Astrocyte (in vitro differentiated cells and primary cell): ENCODE data around the gene KXD1. TPM values are rescaled to one million over a fixed set of nuclear protein-coding genes. Genes with fewer than 3 reads are reported as not detected.

Source experiments
- DNase-seq: peaks from one replicate; pipeline ENCODE4 v3.0.0-alpha.2; 2010; ENCODE audit warnings: low read depth
- FAIRE-seq: peaks from 2 replicates; lab custom pipeline; 2011; peaks lifted over from hg19 to GRCh38; lab: Jason Lieb, UNC
- H2AFZ ChIP-seq: 2 replicates; pipeline ENCODE4 v1.6.0; 2012; ENCODE audit warnings: low read depth, low read length, inconsistent platforms
- H3K27ac ChIP-seq: 2 replicates; pipeline ENCODE4 v1.5.1; 2011; ENCODE audit warnings: low read depth, low read length, inconsistent platforms
- H3K27me3 ChIP-seq: 2 replicates; pipeline ENCODE4 v1.6.0; 2011; ENCODE audit warnings: low read length, inconsistent platforms; ENCODE audit not compliant: insufficient read depth
- H3K36me3 ChIP-seq: 2 replicates; pipeline ENCODE4 v1.5.1; 2011; ENCODE audit warnings: low read length, inconsistent platforms; ENCODE audit not compliant: insufficient read depth
- H3K4me1 ChIP-seq: 2 replicates; pipeline ENCODE4 v1.5.1; 2011; ENCODE audit warnings: low read length, inconsistent platforms; ENCODE audit not compliant: insufficient read depth
- H3K4me2 ChIP-seq: 2 replicates; pipeline ENCODE4 v1.6.0; 2012; ENCODE audit warnings: low read length, inconsistent platforms
- H3K4me3 ChIP-seq: 2 replicates; pipeline ENCODE4 v1.5.1; 2011; ENCODE audit warnings: low read depth, mild to moderate bottlenecking, low read length, inconsistent platforms; ENCODE audit not compliant: insufficient read depth
- H3K79me2 ChIP-seq: 2 replicates; pipeline ENCODE4 v1.6.0; 2012; ENCODE audit warnings: mild to moderate bottlenecking, low read length, inconsistent platforms; ENCODE audit not compliant: insufficient read depth
- H3K9ac ChIP-seq: 2 replicates; pipeline ENCODE4 v1.6.0; 2012; ENCODE audit warnings: mild to moderate bottlenecking, low read length, inconsistent platforms
- H3K9me3 ChIP-seq: 2 replicates; pipeline ENCODE4 v1.5.1; 2012; ENCODE audit warnings: low read depth, mild to moderate bottlenecking, low read length, inconsistent platforms; ENCODE audit not compliant: insufficient read depth
- H4K20me1 ChIP-seq: 2 replicates; pipeline ENCODE4 v1.6.0; 2012; ENCODE audit warnings: low read length, inconsistent platforms; ENCODE audit not compliant: insufficient read depth
- H3K27ac Mint-ChIP-seq: one replicate; pipeline ENCODE4 v1.8.0; 2021; ENCODE audit warnings: mild to moderate bottlenecking, mixed read lengths; ENCODE audit not compliant: unreplicated experiment
- H3K27me3 Mint-ChIP-seq: one replicate; pipeline ENCODE4 v1.8.0; 2021; ENCODE audit warnings: low read depth, mixed read lengths; ENCODE audit not compliant: unreplicated experiment
- H3K36me3 Mint-ChIP-seq: one replicate; pipeline ENCODE4 v1.8.0; 2021; ENCODE audit warnings: low read depth, mixed read lengths; ENCODE audit not compliant: unreplicated experiment
- H3K4me1 Mint-ChIP-seq: one replicate; pipeline ENCODE4 v1.8.0; 2021; ENCODE audit warnings: low read depth, mixed read lengths; ENCODE audit not compliant: unreplicated experiment
- H3K4me3 Mint-ChIP-seq: one replicate; pipeline ENCODE4 v1.8.0; 2021; ENCODE audit warnings: mild to moderate bottlenecking, moderate library complexity, mixed read lengths; ENCODE audit not compliant: unreplicated experiment
- H3K9me3 Mint-ChIP-seq: one replicate; pipeline ENCODE4 v1.8.0; 2021; ENCODE audit warnings: mild to moderate bottlenecking, mixed read lengths; ENCODE audit not compliant: unreplicated experiment
- EZH2 ChIP-seq: IDR thresholded peaks from 2 replicates; pipeline ENCODE4 v1.6.1; 2012; ENCODE audit warnings: mild to moderate bottlenecking, low read length, inconsistent platforms; ENCODE audit not compliant: insufficient read depth
- total RNA-seq: library from RNA; stranded (reverse); gene quantifications from 2 replicates; pipeline ENCODE4 v1.2.1, GENCODE V29; 2021
- TF ChIP-seq, protein P1 (sequence below): IDR thresholded peaks from 2 replicates; pipeline ENCODE4 v1.5.1; 2011; ENCODE audit warnings: low read depth, mild to moderate bottlenecking, inconsistent platforms, low read length, moderate library complexity; ENCODE audit not compliant: insufficient read depth

The KXD1 gene
- total RNA-seq, 1 donor from 2014 or later, result 80.2 TPM

- H2AFZ ChIP-seq, result no peak overlapping the region
- Mint-ChIP-seq H3K4me1 (peaks cover 6% of the 10 kb centered on the region), H3K9me3 (no peaks in the 10 kb centered on the region), H3K27ac (no peak overlapping the region), H3K4me3 (no peak overlapping the region), H3K27me3 (no peaks in the 10 kb centered on the region), H3K36me3 (peaks cover 8% of the 10 kb centered on the region)
- peaks cover 9% of the 10 kb centered on the region for H3K4me1 ChIP-seq
- H3K4me3 ChIP-seq, result no peak overlapping the region
- peaks cover 14% of the 10 kb centered on the region for H4K20me1 ChIP-seq
- H3K27ac ChIP-seq, result no peak overlapping the region
- DNase-seq (peak; percentile 47), FAIRE-seq (no peak)
- H3K36me3 ChIP-seq, result peaks cover 13% of the 10 kb centered on the region
- no peak overlapping the region for H3K9ac ChIP-seq
- H3K27me3 ChIP-seq, result no peaks in the 10 kb centered on the region
- H3K4me2 ChIP-seq, result no peak overlapping the region
- TF ChIP-seq, protein P1, sequence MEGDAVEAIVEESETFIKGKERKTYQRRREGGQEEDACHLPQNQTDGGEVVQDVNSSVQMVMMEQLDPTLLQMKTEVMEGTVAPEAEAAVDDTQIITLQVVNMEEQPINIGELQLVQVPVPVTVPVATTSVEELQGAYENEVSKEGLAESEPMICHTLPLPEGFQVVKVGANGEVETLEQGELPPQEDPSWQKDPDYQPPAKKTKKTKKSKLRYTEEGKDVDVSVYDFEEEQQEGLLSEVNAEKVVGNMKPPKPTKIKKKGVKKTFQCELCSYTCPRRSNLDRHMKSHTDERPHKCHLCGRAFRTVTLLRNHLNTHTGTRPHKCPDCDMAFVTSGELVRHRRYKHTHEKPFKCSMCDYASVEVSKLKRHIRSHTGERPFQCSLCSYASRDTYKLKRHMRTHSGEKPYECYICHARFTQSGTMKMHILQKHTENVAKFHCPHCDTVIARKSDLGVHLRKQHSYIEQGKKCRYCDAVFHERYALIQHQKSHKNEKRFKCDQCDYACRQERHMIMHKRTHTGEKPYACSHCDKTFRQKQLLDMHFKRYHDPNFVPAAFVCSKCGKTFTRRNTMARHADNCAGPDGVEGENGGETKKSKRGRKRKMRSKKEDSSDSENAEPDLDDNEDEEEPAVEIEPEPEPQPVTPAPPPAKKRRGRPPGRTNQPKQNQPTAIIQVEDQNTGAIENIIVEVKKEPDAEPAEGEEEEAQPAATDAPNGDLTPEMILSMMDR, result no peak
- TF ChIP-seq EZH2, result no peak
- H3K9me3 ChIP-seq, result no peaks in the 10 kb centered on the region
- H3K79me2 ChIP-seq, result peaks cover 42% of the 10 kb centered on the region
Measured at GRCh38 chr19:18562086-18562485, 4.4 kb downstream of the KXD1 start.

DNA sequence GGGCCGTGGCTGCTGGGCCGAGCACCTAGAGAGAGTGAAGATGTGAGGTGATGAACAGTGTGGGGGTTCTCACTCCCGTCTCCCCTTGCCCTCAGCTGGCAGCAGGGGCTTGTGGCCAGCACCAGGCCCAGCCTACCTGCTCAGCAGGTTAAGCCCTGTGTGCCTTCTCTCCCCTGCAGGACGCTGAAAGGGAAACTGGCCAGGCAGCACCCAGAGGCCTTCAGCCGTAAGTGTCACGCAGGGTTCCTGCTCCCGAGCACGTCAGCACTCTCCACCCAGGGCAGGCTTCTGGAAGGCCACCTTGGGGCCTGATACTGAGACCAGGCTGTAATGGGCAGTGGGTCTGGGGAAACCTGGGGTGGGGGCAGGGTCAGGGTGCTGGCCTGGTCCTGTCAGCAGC, 9.3 kb downstream of the KXD1 start:
- no peaks in the 10 kb centered on the region for H3K9me3 ChIP-seq
- DNase-seq (no peak), FAIRE-seq (no peak)
- H4K20me1 ChIP-seq, result peaks cover under 1% of the 10 kb centered on the region
- H3K27me3 ChIP-seq, result no peaks in the 10 kb centered on the region
- Mint-ChIP-seq H3K36me3 (peaks cover 14% of the 10 kb centered on the region), H3K4me3 (no peak overlapping the region), H3K4me1 (no peaks in the 10 kb centered on the region), H3K9me3 (no peaks in the 10 kb centered on the region), H3K27me3 (no peaks in the 10 kb centered on the region), H3K27ac (no peak overlapping the region)
- peaks cover 13% of the 10 kb centered on the region for H3K36me3 ChIP-seq
- H3K27ac ChIP-seq, result no peak overlapping the region
- no peak overlapping the region for H3K4me3 ChIP-seq
- H3K9ac ChIP-seq, result no peak overlapping the region
- no peak overlapping the region for H3K4me2 ChIP-seq
- peaks cover 5% of the 10 kb centered on the region for H3K4me1 ChIP-seq
- H3K79me2 ChIP-seq, result peaks cover 3% of the 10 kb centered on the region
- TF ChIP-seq, protein P1, result no peak
- TF ChIP-seq EZH2, result no peak
- H2AFZ ChIP-seq, result no peak overlapping the region

GRCh38 chr19:18568367-18568766, 10.7 kb downstream of the KXD1 start:
- no peak overlapping the region for H3K27ac Mint-ChIP-seq
- Histone ChIP-seq H2AFZ (no peak overlapping the region), H3K4me3 (no peak overlapping the region), H3K27me3 (no peaks in the 10 kb centered on the region), H3K4me1 (peaks cover 15% of the 10 kb centered on the region), H3K9me3 (no peaks in the 10 kb centered on the region), H4K20me1 (peaks cover 15% of the 10 kb centered on the region), H3K4me2 (no peak overlapping the region), H3K36me3 (peaks cover 9% of the 10 kb centered on the region), H3K79me2 (peaks cover 17% of the 10 kb centered on the region), H3K9ac (no peak overlapping the region), H3K27ac (no peak overlapping the region)
- H3K4me1 Mint-ChIP-seq, result peaks cover 9% of the 10 kb centered on the region
- DNase-seq, result no peak
- no peaks in the 10 kb centered on the region for H3K27me3 Mint-ChIP-seq
- no peak overlapping the region for H3K4me3 Mint-ChIP-seq
- H3K36me3 Mint-ChIP-seq, result peaks cover 14% of the 10 kb centered on the region
- no peak for FAIRE-seq
- no peaks in the 10 kb centered on the region for H3K9me3 Mint-ChIP-seq
- no peak for TF ChIP-seq EZH2
- TF ChIP-seq, protein P1, result no peak
